WTC11 (cell line): ENCODE data around the gene JAKMIP3. TPM values are rescaled to one million over a fixed set of nuclear protein-coding genes. Genes with fewer than 3 reads are reported as not detected.

Experiments used
- ATAC-seq: fragments of 200-7000 bp; cut with Tn5 transposase; 2 replicates; pipeline ENCODE4 v1.10.0; 2021; ENCODE audit warnings: mild to moderate bottlenecking, moderate library complexity
- CTCF ChIA-PET: fragments of 300-600 bp; sonication (Branson Sonifier 250); formaldehyde crosslinking; loops from one replicate; lab custom pipeline; 2021; ENCODE audit warnings: antibody characterized with exemption; lab: Charles Lee
- POLR2A ChIA-PET: fragments of 350-600 bp; sonication (Branson Sonifier 250); formaldehyde crosslinking; loops from one replicate; lab custom pipeline; 2021; ENCODE audit warnings: antibody characterized with exemption; lab: Charles Lee
- DNase-seq: peaks from one replicate; pipeline ENCODE4 v3.0.0; 2021; ENCODE audit warnings: low spot score
- H3K27ac Mint-ChIP-seq: 2 replicates; pipeline ENCODE4 v1.8.0; 2021; ENCODE audit warnings: mixed read lengths
- H3K27me3 Mint-ChIP-seq: 2 replicates; pipeline ENCODE4 v1.8.0; 2021; ENCODE audit warnings: low read depth, mild to moderate bottlenecking, moderate library complexity, mixed read lengths
- H3K36me3 Mint-ChIP-seq: 2 replicates; pipeline ENCODE4 v1.8.0; 2021; ENCODE audit warnings: mixed read lengths
- H3K4me1 Mint-ChIP-seq: 2 replicates; pipeline ENCODE4 v1.8.0; 2022; ENCODE audit warnings: mixed read lengths
- H3K4me3 Mint-ChIP-seq: 2 replicates; pipeline ENCODE4 v1.8.0; 2021; ENCODE audit warnings: mild to moderate bottlenecking, moderate library complexity, mixed read lengths
- H3K9me3 Mint-ChIP-seq: 2 replicates; pipeline ENCODE4 v1.8.0; 2021; ENCODE audit warnings: mixed read lengths
- ATF3 ChIP-seq: sonication (generic); formaldehyde crosslinking; conservative IDR thresholded peaks from 2 replicates; pipeline ENCODE4 v1.8.1; 2022; ENCODE audit warnings: mild to moderate bottlenecking, missing genetic modification reagents
- CDX4 ChIP-seq: fragments of 250-450 bp; sonication (Bioruptor Pico); IDR thresholded peaks from 2 replicates; pipeline ENCODE4 v1.9.0; 2021; ENCODE audit warnings: moderate library complexity, mild to moderate bottlenecking, inconsistent platforms, borderline replicate concordance
- CREB1 ChIP-seq: sonication (generic); formaldehyde crosslinking; IDR thresholded peaks from 2 replicates; pipeline ENCODE4 v1.8.0; 2023; ENCODE audit warnings: mild to moderate bottlenecking, missing genetic modification reagents
- CREM ChIP-seq: sonication (generic); formaldehyde crosslinking; IDR thresholded peaks from 2 replicates; pipeline ENCODE4 v1.8.1; 2022; ENCODE audit warnings: mild to moderate bottlenecking, missing genetic modification reagents, moderate library complexity
- ETV6 ChIP-seq: sonication (generic); formaldehyde crosslinking; IDR thresholded peaks from 2 replicates; pipeline ENCODE4 v1.8.1; 2022; ENCODE audit warnings: mild to moderate bottlenecking, missing genetic modification reagents
- FOXJ3 ChIP-seq: sonication (generic); formaldehyde crosslinking; IDR thresholded peaks from 2 replicates; pipeline ENCODE4 v1.9.0; 2021; ENCODE audit warnings: missing genetic modification reagents, mild to moderate bottlenecking, borderline replicate concordance
- FOXK1 ChIP-seq: sonication (generic); formaldehyde crosslinking; IDR thresholded peaks from 2 replicates; pipeline ENCODE4 v1.8.0; 2022; ENCODE audit warnings: mild to moderate bottlenecking, moderate library complexity, missing genetic modification reagents
- IRF2 ChIP-seq: sonication (generic); formaldehyde crosslinking; IDR thresholded peaks from 2 replicates; pipeline ENCODE4 v1.8.0; 2022; ENCODE audit warnings: low read depth, missing genetic modification reagents, borderline replicate concordance
- NFYB ChIP-seq: sonication (generic); formaldehyde crosslinking; conservative IDR thresholded peaks from 2 replicates; pipeline ENCODE4 v1.8.0; 2022; ENCODE audit warnings: low read depth, missing genetic modification reagents
- NR2C2 ChIP-seq: sonication (generic); formaldehyde crosslinking; IDR thresholded peaks from 2 replicates; pipeline ENCODE4 v1.8.0; 2022; ENCODE audit warnings: mild to moderate bottlenecking, missing genetic modification reagents
- OVOL2 ChIP-seq: fragments of 250-450 bp; sonication (Bioruptor Pico); IDR thresholded peaks from 2 replicates; pipeline ENCODE4 v1.9.0; 2021; ENCODE audit warnings: mild to moderate bottlenecking, borderline replicate concordance
- RORB ChIP-seq: fragments of 250-450 bp; sonication (Bioruptor Pico); IDR thresholded peaks from 2 replicates; pipeline ENCODE4 v1.9.0; 2021; ENCODE audit warnings: mild to moderate bottlenecking
- TEAD1 ChIP-seq: sonication (generic); formaldehyde crosslinking; IDR thresholded peaks from 2 replicates; pipeline ENCODE4 v1.8.0; 2022; ENCODE audit warnings: mild to moderate bottlenecking, missing genetic modification reagents
- TEAD4 ChIP-seq: sonication (generic); formaldehyde crosslinking; IDR thresholded peaks from 2 replicates; pipeline ENCODE4 v1.8.0; 2022; ENCODE audit warnings: mild to moderate bottlenecking, missing genetic modification reagents
- TP53 ChIP-seq: sonication (generic); formaldehyde crosslinking; IDR thresholded peaks from 2 replicates; pipeline ENCODE4 v1.8.1; 2023; ENCODE audit warnings: mild to moderate bottlenecking, missing genetic modification reagents
- ZBTB21 ChIP-seq: sonication (generic); formaldehyde crosslinking; IDR thresholded peaks from 2 replicates; pipeline ENCODE4 v1.8.1; 2023; ENCODE audit warnings: mild to moderate bottlenecking, missing genetic modification reagents, borderline replicate concordance
- ZNF138 ChIP-seq: sonication (generic); formaldehyde crosslinking; conservative IDR thresholded peaks from 2 replicates; pipeline ENCODE4 v1.8.1; 2022; ENCODE audit warnings: mild to moderate bottlenecking, moderate library complexity, missing genetic modification reagents
- ZNF219 ChIP-seq: sonication (generic); formaldehyde crosslinking; IDR thresholded peaks from 2 replicates; pipeline ENCODE4 v1.8.0; 2023; ENCODE audit warnings: missing genetic modification reagents, mild to moderate bottlenecking, borderline replicate concordance
- ZNF232 ChIP-seq: sonication (generic); formaldehyde crosslinking; IDR thresholded peaks from 2 replicates; pipeline ENCODE4 v1.8.0; 2022; ENCODE audit warnings: mild to moderate bottlenecking, missing genetic modification reagents
- ZNF263 ChIP-seq: sonication (generic); formaldehyde crosslinking; IDR thresholded peaks from 2 replicates; pipeline ENCODE4 v1.8.1; 2022; ENCODE audit warnings: low read depth, mild to moderate bottlenecking, moderate library complexity, missing genetic modification reagents
- ZNF281 ChIP-seq: sonication (generic); formaldehyde crosslinking; IDR thresholded peaks from 2 replicates; pipeline ENCODE4 v1.8.0; 2023; ENCODE audit warnings: mild to moderate bottlenecking, missing genetic modification reagents
- ZNF317 ChIP-seq: sonication (generic); formaldehyde crosslinking; IDR thresholded peaks from 2 replicates; pipeline ENCODE4 v1.8.1; 2023; ENCODE audit warnings: low read depth, mild to moderate bottlenecking, moderate library complexity, missing genetic modification reagents, borderline replicate concordance
- ZNF396 ChIP-seq: fragments of 250-450 bp; sonication (Bioruptor Pico); IDR thresholded peaks from 2 replicates; pipeline ENCODE4 v1.8.0; 2021; ENCODE audit warnings: mild to moderate bottlenecking, moderate library complexity, borderline replicate concordance
- ZNF423 ChIP-seq: fragments of 250-450 bp; sonication (Bioruptor Pico); IDR thresholded peaks from 2 replicates; pipeline ENCODE4 v2.1.2; 2022; ENCODE audit warnings: mild to moderate bottlenecking, moderate library complexity
- ZNF671 ChIP-seq: fragments of 250-450 bp; sonication (Bioruptor Pico); IDR thresholded peaks from 2 replicates; pipeline ENCODE4 v1.8.0; 2021; ENCODE audit warnings: mild to moderate bottlenecking
- total RNA-seq: library from RNA; stranded (reverse); gene quantifications from 3 replicates; pipeline ENCODE4 v1.2.3, GENCODE V29; 2021
- TF ChIP-seq, protein P1 (sequence below): fragments of 250-450 bp; sonication (Bioruptor Pico); IDR thresholded peaks from 2 replicates; pipeline ENCODE4 v1.9.0; 2021; ENCODE audit warnings: mild to moderate bottlenecking
- TF ChIP-seq, protein P2 (sequence below): sonication (generic); formaldehyde crosslinking; IDR thresholded peaks from 2 replicates; pipeline ENCODE4 v1.8.1; 2023; ENCODE audit warnings: mild to moderate bottlenecking, missing genetic modification reagents
- TF ChIP-seq, protein P3 (sequence below): sonication (generic); formaldehyde crosslinking; IDR thresholded peaks from 2 replicates; pipeline ENCODE4 v1.8.1; 2023; ENCODE audit warnings: mild to moderate bottlenecking, missing genetic modification reagents, moderate library complexity

Gene JAKMIP3
- total RNA-seq, 1 experiment from 2014 or later, result 1.7 TPM

- ATAC-seq, result no peak
- POLR2A ChIA-PET, result no interaction called here
- no peak overlapping the region for H3K27ac Mint-ChIP-seq
Measured at GRCh38 chr10:132033632-132034031, 32.1 kb upstream of the JAKMIP3 start.

DNA sequence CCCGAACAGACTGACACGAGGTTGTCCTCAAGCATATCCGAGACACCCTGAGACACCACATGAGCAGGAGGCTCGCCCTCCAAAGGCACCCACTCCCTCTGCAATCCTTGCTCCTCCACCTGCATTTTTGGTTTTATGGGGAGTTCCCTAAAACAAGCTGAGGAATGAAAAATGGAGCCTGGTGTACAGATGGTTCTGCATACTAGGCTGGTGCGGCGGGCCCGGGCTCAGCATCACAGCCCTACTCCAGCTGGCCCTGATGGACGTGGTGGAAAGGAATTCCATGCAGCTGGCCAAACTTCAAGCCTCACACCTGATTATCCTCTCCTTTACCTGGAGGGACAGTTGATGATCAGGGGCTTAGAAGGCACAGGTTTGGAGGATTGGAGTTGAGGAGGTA lies 30.3 kb upstream of the JAKMIP3 start:
- peaks cover 26% of the 10 kb centered on the region for H3K4me1 Mint-ChIP-seq
- DNase-seq, result no peak
- no peak for ATAC-seq
- H3K9me3 Mint-ChIP-seq, result no peaks in the 10 kb centered on the region
- CTCF ChIA-PET, result interaction anchor here (0.8 to 1.8 kb wide), 8 partner anchors 10 to 128 kb away, joined by 3 to 17 read pairs (median 3); no protein-coding TSS in a partner anchor
- no peak overlapping the region for H3K27ac Mint-ChIP-seq
- POLR2A ChIA-PET, result no interaction called here
- H3K4me3 Mint-ChIP-seq, result peak overlapping the region; percentile 68
- H3K36me3 Mint-ChIP-seq, result no peaks in the 10 kb centered on the region
- peaks cover 55% of the 10 kb centered on the region for H3K27me3 Mint-ChIP-seq
- no peak for TF ChIP-seq ZNF423
- TF ChIP-seq, protein P1, sequence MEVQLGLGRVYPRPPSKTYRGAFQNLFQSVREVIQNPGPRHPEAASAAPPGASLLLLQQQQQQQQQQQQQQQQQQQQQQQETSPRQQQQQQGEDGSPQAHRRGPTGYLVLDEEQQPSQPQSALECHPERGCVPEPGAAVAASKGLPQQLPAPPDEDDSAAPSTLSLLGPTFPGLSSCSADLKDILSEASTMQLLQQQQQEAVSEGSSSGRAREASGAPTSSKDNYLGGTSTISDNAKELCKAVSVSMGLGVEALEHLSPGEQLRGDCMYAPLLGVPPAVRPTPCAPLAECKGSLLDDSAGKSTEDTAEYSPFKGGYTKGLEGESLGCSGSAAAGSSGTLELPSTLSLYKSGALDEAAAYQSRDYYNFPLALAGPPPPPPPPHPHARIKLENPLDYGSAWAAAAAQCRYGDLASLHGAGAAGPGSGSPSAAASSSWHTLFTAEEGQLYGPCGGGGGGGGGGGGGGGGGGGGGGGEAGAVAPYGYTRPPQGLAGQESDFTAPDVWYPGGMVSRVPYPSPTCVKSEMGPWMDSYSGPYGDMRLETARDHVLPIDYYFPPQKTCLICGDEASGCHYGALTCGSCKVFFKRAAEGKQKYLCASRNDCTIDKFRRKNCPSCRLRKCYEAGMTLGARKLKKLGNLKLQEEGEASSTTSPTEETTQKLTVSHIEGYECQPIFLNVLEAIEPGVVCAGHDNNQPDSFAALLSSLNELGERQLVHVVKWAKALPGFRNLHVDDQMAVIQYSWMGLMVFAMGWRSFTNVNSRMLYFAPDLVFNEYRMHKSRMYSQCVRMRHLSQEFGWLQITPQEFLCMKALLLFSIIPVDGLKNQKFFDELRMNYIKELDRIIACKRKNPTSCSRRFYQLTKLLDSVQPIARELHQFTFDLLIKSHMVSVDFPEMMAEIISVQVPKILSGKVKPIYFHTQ, result no peak
- TF ChIP-seq, protein P2, sequence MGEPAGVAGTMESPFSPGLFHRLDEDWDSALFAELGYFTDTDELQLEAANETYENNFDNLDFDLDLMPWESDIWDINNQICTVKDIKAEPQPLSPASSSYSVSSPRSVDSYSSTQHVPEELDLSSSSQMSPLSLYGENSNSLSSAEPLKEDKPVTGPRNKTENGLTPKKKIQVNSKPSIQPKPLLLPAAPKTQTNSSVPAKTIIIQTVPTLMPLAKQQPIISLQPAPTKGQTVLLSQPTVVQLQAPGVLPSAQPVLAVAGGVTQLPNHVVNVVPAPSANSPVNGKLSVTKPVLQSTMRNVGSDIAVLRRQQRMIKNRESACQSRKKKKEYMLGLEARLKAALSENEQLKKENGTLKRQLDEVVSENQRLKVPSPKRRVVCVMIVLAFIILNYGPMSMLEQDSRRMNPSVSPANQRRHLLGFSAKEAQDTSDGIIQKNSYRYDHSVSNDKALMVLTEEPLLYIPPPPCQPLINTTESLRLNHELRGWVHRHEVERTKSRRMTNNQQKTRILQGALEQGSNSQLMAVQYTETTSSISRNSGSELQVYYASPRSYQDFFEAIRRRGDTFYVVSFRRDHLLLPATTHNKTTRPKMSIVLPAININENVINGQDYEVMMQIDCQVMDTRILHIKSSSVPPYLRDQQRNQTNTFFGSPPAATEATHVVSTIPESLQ, result no peak
- no peak for TF ChIP-seq IRF2
- TF ChIP-seq, protein P3, sequence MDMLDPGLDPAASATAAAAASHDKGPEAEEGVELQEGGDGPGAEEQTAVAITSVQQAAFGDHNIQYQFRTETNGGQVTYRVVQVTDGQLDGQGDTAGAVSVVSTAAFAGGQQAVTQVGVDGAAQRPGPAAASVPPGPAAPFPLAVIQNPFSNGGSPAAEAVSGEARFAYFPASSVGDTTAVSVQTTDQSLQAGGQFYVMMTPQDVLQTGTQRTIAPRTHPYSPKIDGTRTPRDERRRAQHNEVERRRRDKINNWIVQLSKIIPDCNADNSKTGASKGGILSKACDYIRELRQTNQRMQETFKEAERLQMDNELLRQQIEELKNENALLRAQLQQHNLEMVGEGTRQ, result no peak
- TF ChIP-seq ZBTB21, result no peak
- no peak for TF ChIP-seq CREB1 (CRISPR knock-in tag)
- TF ChIP-seq RORB, result no peak
- no peak for TF ChIP-seq ZNF396
- no peak for TF ChIP-seq ATF3 (CRISPR knock-in tag)
- no peak for TF ChIP-seq CDX4 (CRISPR knock-in tag)
- TF ChIP-seq ZNF671, result no peak

More at GRCh38 chr10:132033632-132034031, 32.1 kb upstream of the JAKMIP3 start:
- no peak overlapping the region for H3K4me3 Mint-ChIP-seq
- TF ChIP-seq NFYB (CRISPR knock-in tag), result no peak
- no peak for TF ChIP-seq FOXK1 (CRISPR knock-in tag)
- no peak for TF ChIP-seq ZNF317
- no peak for TF ChIP-seq FOXJ3 (CRISPR knock-in tag)
- no peak for TF ChIP-seq ZNF219 (CRISPR knock-in tag)
- TF ChIP-seq TEAD4, result no peak
- TF ChIP-seq NR2C2 (CRISPR knock-in tag), result no peak
- TF ChIP-seq OVOL2 (CRISPR knock-in tag), result no peak
- TF ChIP-seq CDX4 (CRISPR knock-in tag), result no peak
- TF ChIP-seq ZNF138 (CRISPR knock-in tag), result no peak
- no peak for TF ChIP-seq RORB
- no peak for TF ChIP-seq ZNF263
- no peak for TF ChIP-seq ATF3 (CRISPR knock-in tag)
- no peak for TF ChIP-seq TEAD1
- no peak for TF ChIP-seq ZNF281 (CRISPR knock-in tag)
- TF ChIP-seq ZNF232 (CRISPR knock-in tag), result no peak
- no peak for TF ChIP-seq ETV6 (CRISPR knock-in tag)
- no peak for TF ChIP-seq TP53
- TF ChIP-seq CREM (CRISPR knock-in tag), result no peak
- CTCF ChIA-PET, result no interaction called here
- no peaks in the 10 kb centered on the region for H3K36me3 Mint-ChIP-seq
- H3K27me3 Mint-ChIP-seq, result peaks cover 55% of the 10 kb centered on the region
- no peak for DNase-seq
- peaks cover 23% of the 10 kb centered on the region for H3K4me1 Mint-ChIP-seq
- H3K9me3 Mint-ChIP-seq, result no peaks in the 10 kb centered on the region
